ENCODE results near the gene ARHGDIA.

GRCh38 chr17:81908793-81909192 is 37.7 kb upstream of the ARHGDIA start:
- TF ChIP-seq FOXP2 (optimal IDR thresholded peaks at IDR 0.05; ENCODE audit: control extremely low read depth, extremely low read length, insufficient read depth), result no peak
- no peak for TF ChIP-seq POLR2AphosphoS5 (IDR thresholded peaks at IDR 0.05; ENCODE audit: borderline replicate concordance, low read depth, low read length)
- TF ChIP-seq EZH2 (IDR thresholded peaks at IDR 0.05), result no peak
